Amniotic stem cell (primary cell): ENCODE measurements around the gene GDF11.
"Not testable (repeated sequence)": the region's sequence is repeated elsewhere in the genome, so short reads cannot be mapped to it uniquely, and the experiment has no call there.

ENCODE experiments used
- DNase-seq: peaks from one replicate; lab custom pipeline; 2025; lab: John Stamatoyannopoulos, UW

GDF11 gene

GRCh38 chr12:55741931-55742680, 816 bp upstream of the GDF11 start:
- DNase-seq = no peak

- peak; percentile 41 for DNase-seq
Observed at GRCh38 chr12:55743406-55744339, 751 bp downstream of the GDF11 start.

- DNase-seq = no peak
Observed at GRCh38 chr12:55744340-55745030, 1.6 kb downstream of the GDF11 start.

GRCh38 chr12:55745361-55746173, 2.6 kb downstream of the GDF11 start:
- DNase-seq = no peak

GRCh38 chr12:55746174-55746912, 3.4 kb downstream of the GDF11 start:
- DNase-seq = no peak

GRCh38 chr12:55746913-55747231, 4.0 kb downstream of the GDF11 start:
- no peak for DNase-seq

- DNase-seq = no peak
Observed at GRCh38 chr12:55748230-55748993, 5.5 kb downstream of the GDF11 start.

- no peak for DNase-seq
Observed at GRCh38 chr12:55755246-55755645, 12.3 kb downstream of the GDF11 start.

- DNase-seq = no peak
Observed at GRCh38 chr12:55757701-55758100, 14.8 kb downstream of the GDF11 start.

- DNase-seq = not testable (repeated sequence)
Observed at GRCh38 chr12:55758575-55758974, 15.7 kb downstream of the GDF11 start.

GRCh38 chr12:55760663-55761062, 17.7 kb downstream of the GDF11 start:
- no peak for DNase-seq

GRCh38 chr12:55762646-55763045, 19.7 kb downstream of the GDF11 start:
- DNase-seq = no peak

GRCh38 chr12:55765736-55766290, 22.9 kb downstream of the GDF11 start:
- DNase-seq = no peak

- DNase-seq = no peak
Observed at GRCh38 chr12:55767156-55767555, 24.2 kb downstream of the GDF11 start.

GRCh38 chr12:55771736-55772135, 28.8 kb downstream of the GDF11 start:
- no peak for DNase-seq

- no peak for DNase-seq
Observed at GRCh38 chr12:55777856-55778255, 34.9 kb downstream of the GDF11 start.

- no peak for DNase-seq
Observed at GRCh38 chr12:55780685-55781084, 37.8 kb downstream of the GDF11 start.

- DNase-seq = no peak
Observed at GRCh38 chr12:55788546-55788945, 45.6 kb downstream of the GDF11 start.

GRCh38 chr12:55789171-55789570, 46.2 kb downstream of the GDF11 start:
- DNase-seq = no peak

GRCh38 chr12:55789893-55790292, 47.0 kb downstream of the GDF11 start:
- DNase-seq = no peak
